HG03521 (cell line): ENCODE results near the gene CACNG6.
"Not testable (repeated sequence)": the region's sequence is repeated elsewhere in the genome, so short reads cannot be mapped to it uniquely, and the experiment has no call there.

Source experiments
- ATAC-seq: cut with Tn5 transposase; IDR thresholded peaks from one replicate; pipeline ENCODE4 v1.9.1; 2021; ENCODE audit warnings: mild to moderate bottlenecking, moderate library complexity; ENCODE audit not compliant: unreplicated experiment

Gene CACNG6

GRCh38 chr19:53999694-54000093 is 8.3 kb downstream of the CACNG6 start:
- ATAC-seq, result no peak

GRCh38 chr19:54001496-54001895 is 10.1 kb downstream of the CACNG6 start:
- no peak for ATAC-seq

GRCh38 chr19:54002495-54003315 is 11.3 kb downstream of the CACNG6 start:
- ATAC-seq, result no peak

- ATAC-seq, result no peak
Measured at GRCh38 chr19:54009440-54009839, 18.0 kb downstream of the CACNG6 start.

- ATAC-seq, result no peak
Measured at GRCh38 chr19:54010474-54010873, 19.0 kb downstream of the CACNG6 start.

GRCh38 chr19:54011507-54012211 is 20.2 kb downstream of the CACNG6 start:
- ATAC-seq, result no peak

GRCh38 chr19:54013866-54014265 is 22.4 kb downstream of the CACNG6 start:
- no peak for ATAC-seq

- no peak for ATAC-seq
Measured at GRCh38 chr19:54014920-54015560, 23.6 kb downstream of the CACNG6 start.

- no peak for ATAC-seq
Measured at GRCh38 chr19:54017261-54017660, 25.8 kb downstream of the CACNG6 start.

- no peak for ATAC-seq
Measured at GRCh38 chr19:54021363-54021762, 29.9 kb downstream of the CACNG6 start.

GRCh38 chr19:54021932-54022331 is 30.5 kb downstream of the CACNG6 start:
- ATAC-seq, result no peak

- no peak for ATAC-seq
Measured at GRCh38 chr19:54023191-54023590, 31.8 kb downstream of the CACNG6 start.

- no peak for ATAC-seq
Measured at GRCh38 chr19:54024660-54025059, 33.2 kb downstream of the CACNG6 start.

- ATAC-seq, result no peak
Measured at GRCh38 chr19:54026656-54027055, 35.2 kb downstream of the CACNG6 start.

- ATAC-seq, result no peak
Measured at GRCh38 chr19:54029301-54029700, 37.9 kb downstream of the CACNG6 start.

- ATAC-seq, result no peak
Measured at GRCh38 chr19:54029930-54030490, 38.6 kb downstream of the CACNG6 start.

GRCh38 chr19:54030895-54031586 is 39.6 kb downstream of the CACNG6 start:
- ATAC-seq, result no peak

- ATAC-seq, result no peak
Measured at GRCh38 chr19:54035215-54036178, 44.1 kb downstream of the CACNG6 start.

GRCh38 chr19:54036542-54036941 is 45.1 kb downstream of the CACNG6 start:
- not testable (repeated sequence) for ATAC-seq

- ATAC-seq, result no peak
Measured at GRCh38 chr19:54040003-54040402, 48.6 kb downstream of the CACNG6 start.
